HG02571 (cell line): ENCODE results near the gene MOV10L1.

Experiments used
- ATAC-seq: cut with Tn5 transposase; IDR thresholded peaks from one replicate; pipeline ENCODE4 v1.9.1; 2021; ENCODE audit warnings: mild to moderate bottlenecking, moderate library complexity; ENCODE audit not compliant: unreplicated experiment

MOV10L1 gene

DNA sequence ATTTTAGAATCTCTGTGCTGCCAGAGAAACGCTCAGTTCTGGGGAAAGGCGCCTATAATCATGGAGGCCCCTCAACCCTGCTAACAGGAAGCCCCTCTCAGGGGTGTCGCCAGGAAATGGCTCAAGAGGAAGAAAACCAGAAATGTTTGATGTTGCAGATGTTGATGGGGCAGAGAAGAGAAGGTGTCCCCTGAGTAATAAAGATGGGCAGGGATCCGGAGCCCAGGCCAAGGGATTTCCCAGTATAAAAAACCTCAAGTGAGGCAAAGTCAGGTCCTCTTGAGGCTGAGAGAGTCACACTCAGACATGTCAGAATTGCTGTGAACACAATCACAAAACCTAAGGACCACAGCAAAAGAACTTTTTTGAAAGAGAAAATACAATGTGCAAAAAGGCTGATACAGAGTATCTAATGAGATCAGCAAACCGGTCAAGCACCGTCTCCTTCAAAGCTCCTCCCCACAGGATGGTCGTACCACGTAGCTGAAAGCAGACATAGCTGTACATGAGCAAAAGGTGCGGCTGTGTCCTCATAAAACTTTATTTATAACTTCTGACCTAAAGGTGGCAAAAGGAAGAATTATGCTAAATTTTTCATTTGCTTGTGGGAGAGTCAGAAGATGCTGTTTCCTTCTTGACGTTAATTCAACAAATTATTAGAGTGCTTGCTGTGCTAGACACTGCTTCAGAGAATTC, 12.2 kb downstream of the MOV10L1 start:
- ATAC-seq = no peak

DNA sequence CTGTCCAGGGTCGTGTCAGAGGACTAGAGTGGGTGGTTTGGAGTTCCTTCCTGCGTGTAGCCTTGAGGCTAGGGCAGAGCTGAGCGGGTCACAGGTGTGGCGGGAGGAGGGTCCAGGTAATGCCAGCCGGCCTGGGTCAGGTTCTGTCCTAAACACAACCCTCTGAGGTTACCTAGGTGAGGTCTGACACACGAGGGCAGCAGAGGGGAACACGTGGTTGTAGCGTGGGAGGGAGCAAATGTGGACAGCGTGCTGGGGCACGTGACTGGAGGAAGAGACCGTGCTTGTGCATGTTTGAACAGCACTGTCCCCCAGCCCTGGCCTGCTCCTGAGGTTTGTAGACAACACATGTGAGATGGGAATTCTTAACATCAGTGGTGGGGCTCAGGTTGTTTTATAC, 13.1 kb downstream of the MOV10L1 start:
- ATAC-seq = no peak

- ATAC-seq = no peak
Measured at GRCh38 chr22:50104141-50104544, 14.3 kb downstream of the MOV10L1 start.

DNA sequence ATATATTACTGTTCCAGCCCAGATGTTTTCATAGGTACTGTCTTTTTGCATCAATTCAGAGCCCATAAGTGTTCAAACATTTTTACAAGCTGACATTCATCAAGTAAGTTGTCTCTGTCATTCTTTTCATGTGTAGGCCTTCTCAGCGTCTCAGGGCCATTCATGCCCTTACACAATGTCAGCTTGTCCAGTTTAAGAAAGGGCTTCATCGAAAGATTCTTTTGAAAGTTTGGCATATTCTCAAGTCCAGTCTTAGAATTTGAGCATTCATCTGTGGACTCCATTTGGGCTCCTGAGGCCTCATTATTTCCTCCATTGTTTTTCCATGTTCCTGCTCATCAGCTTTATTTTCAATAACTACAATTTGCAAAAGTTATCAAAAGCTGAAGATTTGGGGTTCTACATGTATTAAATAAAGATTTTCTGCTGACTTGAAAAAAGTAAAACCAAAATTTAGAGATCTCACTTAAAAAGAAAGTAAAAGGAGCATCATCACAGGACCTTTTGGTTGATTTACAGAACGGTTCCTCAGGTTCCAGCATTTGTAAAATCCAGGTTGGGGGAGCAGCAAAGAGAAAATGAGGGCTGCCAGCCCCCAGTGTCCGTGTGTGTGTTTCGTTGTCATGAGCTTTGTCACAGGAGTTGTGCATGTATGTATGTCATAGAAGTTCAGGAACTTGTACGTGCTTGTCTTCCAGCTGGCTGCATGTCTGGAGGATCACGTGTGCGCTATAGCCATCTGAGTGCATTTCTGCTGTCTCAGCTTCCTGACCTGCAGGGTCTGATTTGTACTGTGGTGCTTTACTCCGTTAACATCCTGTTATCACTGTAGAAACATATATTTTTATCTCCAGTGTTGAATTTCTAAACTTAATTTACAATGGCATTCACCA, 15.6 kb downstream of the MOV10L1 start:
- ATAC-seq = no peak

- ATAC-seq = no peak
Measured at GRCh38 chr22:50107529-50107928, 17.7 kb downstream of the MOV10L1 start.

GRCh38 chr22:50111056-50111455, 21.2 kb downstream of the MOV10L1 start:
- no peak for ATAC-seq

DNA sequence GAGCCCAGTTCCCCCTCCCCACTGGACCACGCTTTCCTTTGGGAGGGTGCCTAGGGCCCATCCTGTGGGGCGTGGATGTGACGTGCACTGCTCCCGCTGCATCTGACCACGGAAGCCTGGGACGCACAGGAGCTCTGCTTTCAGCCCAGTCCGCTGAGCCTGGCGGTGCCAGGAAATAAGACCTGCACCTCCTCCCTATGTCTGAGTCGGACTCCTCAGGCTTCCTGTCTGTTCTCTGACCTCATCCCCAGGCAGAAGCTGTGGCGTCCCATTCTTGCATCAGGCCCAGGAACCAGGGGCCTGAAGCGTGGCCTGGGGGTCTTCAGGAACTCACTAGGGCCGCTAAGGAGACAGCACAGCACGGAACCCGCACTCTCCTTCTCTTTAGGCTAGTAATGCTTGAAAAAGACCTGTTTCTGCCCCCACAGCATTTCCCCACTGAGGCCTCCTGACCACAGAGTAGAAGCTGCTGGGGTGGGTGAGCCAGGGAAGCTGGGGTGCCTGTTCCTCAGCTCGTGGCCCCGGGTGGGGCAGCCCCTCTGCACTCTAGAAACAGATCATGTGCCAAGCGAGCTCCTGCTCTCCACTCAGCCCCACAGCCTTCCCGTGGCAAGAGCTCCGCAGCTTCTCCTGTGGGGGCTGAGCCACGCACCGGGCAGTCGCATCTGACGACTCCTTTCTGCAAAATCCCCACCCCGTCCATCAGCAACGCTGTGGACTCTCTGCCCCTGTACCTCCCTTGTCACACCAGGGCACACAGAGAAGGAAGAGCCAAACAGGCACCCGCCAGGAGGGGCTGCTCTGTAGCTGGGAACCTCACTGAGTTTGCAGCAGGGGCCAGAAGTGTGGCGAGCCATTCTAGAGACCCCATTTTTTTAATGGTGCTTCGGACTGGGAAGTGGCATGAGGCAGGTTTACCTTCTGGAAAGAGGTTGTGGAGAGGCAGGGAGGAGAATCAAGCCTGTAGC, 22.6 kb downstream of the MOV10L1 start:
- no peak for ATAC-seq

GRCh38 chr22:50114221-50115021, 24.6 kb downstream of the MOV10L1 start:
- ATAC-seq = no peak

GRCh38 chr22:50115693-50116092, 25.9 kb downstream of the MOV10L1 start:
- ATAC-seq = no peak

GRCh38 chr22:50117168-50117762, 27.5 kb downstream of the MOV10L1 start:
- ATAC-seq = no peak

GRCh38 chr22:50118129-50118528, 28.3 kb downstream of the MOV10L1 start:
- no peak for ATAC-seq

GRCh38 chr22:50118557-50119168, 28.9 kb downstream of the MOV10L1 start:
- no peak for ATAC-seq

- ATAC-seq = no peak
Measured at GRCh38 chr22:50119169-50119767, 29.5 kb downstream of the MOV10L1 start.

DNA sequence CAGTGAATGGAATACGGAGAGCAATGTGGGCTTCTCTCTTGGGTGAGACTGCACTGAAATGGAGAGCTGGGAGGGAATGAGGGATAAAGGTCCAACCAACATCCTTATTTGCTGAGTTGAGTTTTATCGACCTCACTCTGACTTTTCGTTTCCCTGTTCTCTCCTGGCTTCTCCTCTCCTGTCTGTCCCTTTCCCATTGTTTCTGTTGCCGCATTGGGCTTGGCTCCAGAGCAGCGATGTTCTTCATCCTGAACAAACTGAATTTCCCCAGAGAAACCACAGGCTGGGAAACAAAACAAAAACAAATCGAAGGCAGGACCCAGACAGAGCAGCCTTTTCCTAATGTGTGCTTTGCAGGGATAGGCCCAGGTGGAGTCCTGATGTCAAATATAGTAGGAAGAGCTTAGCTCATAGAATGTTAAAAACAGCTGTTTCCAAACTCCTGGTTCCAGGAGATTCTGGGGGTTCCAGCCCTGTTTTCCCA, 30.0 kb downstream of the MOV10L1 start:
- ATAC-seq = no peak

- ATAC-seq = no peak
Measured at GRCh38 chr22:50121202-50121740, 31.5 kb downstream of the MOV10L1 start.

GRCh38 chr22:50123119-50123518, 33.3 kb downstream of the MOV10L1 start:
- ATAC-seq = no peak

- no peak for ATAC-seq
Measured at GRCh38 chr22:50125029-50125428, 35.2 kb downstream of the MOV10L1 start.

DNA sequence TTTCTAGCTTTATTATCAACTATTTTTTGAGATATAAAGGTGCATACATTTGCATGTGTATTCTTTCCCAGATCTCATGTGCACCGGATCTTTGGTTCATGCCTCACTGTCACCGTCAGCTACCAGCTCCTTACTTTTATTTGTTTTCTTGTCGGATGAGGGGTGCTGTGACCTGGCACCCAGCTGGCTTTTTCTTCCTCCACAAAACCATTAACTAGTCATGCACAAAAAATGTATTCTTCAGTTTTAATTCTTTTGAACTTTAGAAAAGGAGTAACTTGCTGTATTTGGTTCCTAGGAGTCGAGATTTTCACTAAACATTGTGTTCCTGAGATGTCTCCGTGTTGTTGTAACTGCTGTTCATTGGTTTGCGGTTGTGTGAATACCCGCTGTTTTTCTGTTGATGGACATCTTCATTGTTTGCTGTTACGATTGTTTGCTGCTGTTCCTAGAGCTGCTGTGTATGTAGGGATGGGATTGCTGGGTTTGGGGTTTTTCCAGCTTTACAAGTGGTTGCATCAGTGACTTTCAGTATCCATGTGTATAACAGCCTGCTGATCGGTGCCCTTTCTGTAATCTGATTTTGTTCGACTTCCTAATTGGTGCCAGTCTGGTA, 39.4 kb downstream of the MOV10L1 start:
- no peak for ATAC-seq
